ENCODE measurements around the gene NFS1.

The NFS1 gene

DNA sequence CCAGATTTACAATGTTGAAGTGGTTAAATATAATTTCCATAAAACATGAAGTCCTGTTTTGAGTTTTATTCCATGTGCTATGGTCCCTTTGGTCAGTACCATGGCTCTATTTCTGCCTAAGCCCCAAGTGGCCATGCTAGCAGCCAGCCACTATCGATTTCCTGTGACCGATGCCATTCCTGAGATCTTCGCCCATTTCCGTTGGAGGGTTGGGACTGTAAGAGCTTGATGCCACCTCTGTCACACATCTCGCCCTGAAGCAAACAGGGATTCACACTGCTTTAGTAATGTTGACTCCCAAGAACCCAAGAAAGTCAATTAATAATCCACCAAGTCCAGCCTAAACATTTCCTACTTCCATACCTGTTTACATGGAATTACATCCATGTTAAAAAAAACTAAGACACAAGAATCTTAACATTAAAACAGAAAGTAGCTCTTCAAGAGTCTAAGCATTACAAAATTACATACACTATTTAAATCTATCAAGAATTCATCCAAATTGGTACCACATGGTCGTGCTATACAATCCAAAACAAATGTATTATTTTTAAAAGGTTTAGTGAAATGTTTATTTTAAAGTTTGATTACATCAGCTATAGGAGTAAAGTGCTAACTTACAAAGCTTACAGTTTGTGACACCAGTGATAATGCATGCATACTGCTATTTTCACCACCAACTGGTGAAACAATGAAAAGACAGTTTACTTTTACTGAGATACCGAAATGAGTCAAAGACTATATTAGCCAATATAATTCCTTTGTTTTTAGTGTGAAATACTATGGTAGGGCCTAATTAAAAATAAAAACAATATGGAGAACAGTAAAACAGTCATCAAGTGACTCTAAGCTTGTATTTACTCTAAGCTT is 40.4 kb upstream of the NFS1 start:
- no peak for DNase-seq (ENCODE audit: low spot score)
- TF ChIP-seq, protein P1, sequence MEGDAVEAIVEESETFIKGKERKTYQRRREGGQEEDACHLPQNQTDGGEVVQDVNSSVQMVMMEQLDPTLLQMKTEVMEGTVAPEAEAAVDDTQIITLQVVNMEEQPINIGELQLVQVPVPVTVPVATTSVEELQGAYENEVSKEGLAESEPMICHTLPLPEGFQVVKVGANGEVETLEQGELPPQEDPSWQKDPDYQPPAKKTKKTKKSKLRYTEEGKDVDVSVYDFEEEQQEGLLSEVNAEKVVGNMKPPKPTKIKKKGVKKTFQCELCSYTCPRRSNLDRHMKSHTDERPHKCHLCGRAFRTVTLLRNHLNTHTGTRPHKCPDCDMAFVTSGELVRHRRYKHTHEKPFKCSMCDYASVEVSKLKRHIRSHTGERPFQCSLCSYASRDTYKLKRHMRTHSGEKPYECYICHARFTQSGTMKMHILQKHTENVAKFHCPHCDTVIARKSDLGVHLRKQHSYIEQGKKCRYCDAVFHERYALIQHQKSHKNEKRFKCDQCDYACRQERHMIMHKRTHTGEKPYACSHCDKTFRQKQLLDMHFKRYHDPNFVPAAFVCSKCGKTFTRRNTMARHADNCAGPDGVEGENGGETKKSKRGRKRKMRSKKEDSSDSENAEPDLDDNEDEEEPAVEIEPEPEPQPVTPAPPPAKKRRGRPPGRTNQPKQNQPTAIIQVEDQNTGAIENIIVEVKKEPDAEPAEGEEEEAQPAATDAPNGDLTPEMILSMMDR (IDR thresholded peaks at IDR 0.05; ENCODE audit: extremely low read depth, insufficient read depth, missing control alignments) = peak; percentile 33

DNA sequence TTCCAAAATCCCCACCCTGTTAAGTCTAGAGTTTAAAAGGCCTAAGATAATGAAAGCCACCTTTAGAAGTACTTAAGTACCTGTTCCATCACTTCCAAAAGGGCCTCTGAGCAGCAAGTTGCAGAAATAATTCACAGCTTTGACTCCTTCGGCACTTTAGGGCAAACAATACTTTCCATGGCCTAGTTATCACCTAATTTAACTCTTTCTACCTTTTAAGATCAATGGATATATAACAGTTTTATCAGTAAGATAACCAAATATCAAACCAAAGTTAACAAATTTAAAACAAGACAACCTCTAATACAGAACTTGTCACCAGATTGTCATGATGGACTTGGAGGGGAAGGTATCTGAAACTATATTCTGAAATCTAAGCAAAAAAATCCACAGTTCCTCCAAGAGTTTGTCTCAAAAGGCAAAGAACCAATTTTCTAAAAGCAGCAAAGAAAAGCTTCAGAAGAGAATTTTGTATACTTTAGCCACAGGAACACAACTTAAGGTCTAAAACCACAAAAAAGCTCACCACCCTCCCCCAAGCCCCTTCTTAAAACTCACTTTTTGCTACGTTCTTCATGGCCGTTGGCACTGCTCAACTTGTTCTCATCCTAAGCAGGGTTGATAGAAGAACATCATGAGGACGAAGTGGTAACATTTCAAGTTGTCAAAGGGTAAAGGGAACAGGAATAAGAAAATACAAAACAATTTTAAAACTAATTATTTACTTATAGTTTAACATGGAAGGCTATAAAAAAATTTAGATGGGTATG is 39.4 kb upstream of the NFS1 start:
- TF ChIP-seq, protein P1 (IDR thresholded peaks at IDR 0.05; ENCODE audit: extremely low read depth, insufficient read depth, missing control alignments) = no peak
- DNase-seq (ENCODE audit: low spot score) = no peak
- in situ Hi-C loops (cut with MboI; ENCODE audit: low pct_unique_long_range_greater_than_20kb, low sequenced_read_pairs, unreplicated experiment) = no loop called here

More for the DNA sequence above, 40.4 kb upstream of the NFS1 start:
- in situ Hi-C loops (cut with MboI; ENCODE audit: low pct_unique_long_range_greater_than_20kb, low sequenced_read_pairs, unreplicated experiment) = no loop called here

DNA sequence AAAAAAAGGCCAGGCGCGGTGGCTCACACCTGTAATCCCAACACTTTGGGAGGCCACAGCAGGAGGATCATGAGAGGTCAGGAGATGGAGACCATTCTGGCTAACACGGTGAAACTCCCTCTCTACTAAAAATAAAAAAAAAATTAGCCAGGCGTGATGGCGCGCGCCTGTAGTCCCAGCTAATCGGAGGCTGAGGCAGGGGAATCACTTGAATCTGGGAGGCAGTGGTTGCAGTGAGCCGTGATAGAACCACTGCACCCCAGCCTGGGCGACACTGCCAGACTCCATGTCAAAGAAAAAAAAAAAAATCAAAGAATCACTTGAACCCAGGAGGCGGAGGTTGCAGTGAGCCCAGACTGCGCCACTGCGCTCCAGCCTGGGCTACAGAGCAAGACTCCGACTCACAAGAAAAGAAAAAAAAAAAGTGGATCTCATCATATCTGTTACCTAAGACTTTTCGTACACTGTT is 38.7 kb upstream of the NFS1 start:
- TF ChIP-seq, protein P1 (IDR thresholded peaks at IDR 0.05; ENCODE audit: extremely low read depth, insufficient read depth, missing control alignments) = no peak
- in situ Hi-C loops (cut with MboI; ENCODE audit: low pct_unique_long_range_greater_than_20kb, low sequenced_read_pairs, unreplicated experiment) = no loop called here
- DNase-seq (ENCODE audit: low spot score) = no peak

DNA sequence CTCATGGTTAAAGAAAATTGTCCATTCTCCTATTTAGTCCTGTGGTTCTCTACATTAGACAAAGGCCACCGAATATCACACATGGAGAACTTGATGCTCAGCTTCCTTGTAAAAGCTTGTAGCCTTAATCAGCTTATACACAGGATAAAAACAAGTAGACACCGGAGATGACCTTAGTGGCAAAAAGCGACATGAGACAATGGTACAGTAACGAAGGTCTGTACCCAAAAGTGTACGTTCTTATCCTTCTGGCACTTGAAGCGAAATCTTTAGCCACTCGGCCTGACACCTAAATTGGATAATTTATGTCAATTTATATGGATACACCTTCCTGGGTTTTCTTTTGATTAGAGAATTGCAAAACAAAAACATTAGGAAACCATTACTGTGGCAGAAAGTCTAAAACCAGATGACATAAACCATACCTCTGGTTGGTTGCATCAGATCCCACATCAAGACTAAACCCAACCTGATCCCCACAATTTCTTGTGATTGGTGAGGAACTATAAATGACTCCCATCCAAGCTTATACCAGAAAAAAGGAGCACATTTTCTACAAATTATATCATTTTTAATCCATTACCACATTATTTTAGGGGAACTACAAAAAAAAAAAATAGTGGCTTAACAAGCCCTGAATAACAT is 36.8 kb upstream of the NFS1 start:
- DNase-seq (ENCODE audit: low spot score) = no peak
- TF ChIP-seq, protein P1 (IDR thresholded peaks at IDR 0.05; ENCODE audit: extremely low read depth, insufficient read depth, missing control alignments) = no peak
- in situ Hi-C loops (cut with MboI; ENCODE audit: low pct_unique_long_range_greater_than_20kb, low sequenced_read_pairs, unreplicated experiment) = no loop called here

DNA sequence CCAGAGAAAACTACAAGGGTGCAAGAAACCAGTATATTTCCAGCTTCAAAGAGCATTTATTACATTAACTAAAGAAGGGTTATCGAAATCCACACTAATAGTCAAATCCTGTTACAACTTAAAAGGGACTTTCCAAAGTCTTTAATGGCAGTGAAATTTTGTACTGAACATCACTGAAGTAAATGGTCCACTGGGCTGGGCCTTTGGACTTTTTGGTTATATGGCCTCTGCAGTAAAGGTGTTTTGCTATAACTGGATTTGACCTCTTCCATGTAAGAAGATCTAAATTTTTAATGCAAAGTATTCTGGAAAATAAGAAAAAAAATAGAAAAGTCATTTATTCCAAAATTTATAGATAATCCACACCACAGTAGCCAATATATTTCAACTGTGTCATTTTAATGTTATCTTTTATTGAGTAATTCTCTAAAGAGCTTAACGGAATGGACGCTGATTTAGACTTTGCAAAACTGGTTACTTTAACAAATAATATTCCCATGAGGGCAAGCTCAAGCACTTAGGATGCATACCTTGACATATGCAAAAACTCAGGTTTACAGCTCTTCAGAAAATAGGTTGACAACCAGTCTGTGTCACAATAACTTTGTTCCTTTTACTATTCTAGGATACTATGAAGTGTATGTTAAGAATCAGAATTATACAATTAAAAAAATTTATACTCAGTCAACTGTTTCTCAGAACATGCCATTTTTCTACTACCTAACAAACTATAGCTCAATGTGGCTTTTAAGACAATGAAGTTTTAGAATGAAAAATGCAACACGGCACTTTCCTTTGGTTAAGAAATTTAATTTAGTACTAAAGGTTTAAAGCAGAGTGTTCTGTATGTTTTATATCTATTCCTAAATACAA is 35.9 kb upstream of the NFS1 start:
- DNase-seq (ENCODE audit: low spot score) = no peak
- in situ Hi-C loops (cut with MboI; ENCODE audit: low pct_unique_long_range_greater_than_20kb, low sequenced_read_pairs, unreplicated experiment) = no loop called here
- TF ChIP-seq, protein P1 (IDR thresholded peaks at IDR 0.05; ENCODE audit: extremely low read depth, insufficient read depth, missing control alignments) = no peak
